BJ (cell line): ENCODE results near the gene EML6. TPM values are rescaled to one million over a fixed set of nuclear protein-coding genes. Genes with fewer than 3 reads are reported as not detected.

Experiments used
- CTCF ChIA-PET: fragments of 350-600 bp; formaldehyde crosslinking; extraction: SDS; loops from one replicate; lab custom pipeline; 2021; ENCODE audit warnings: antibody characterized with exemption, inconsistent platforms; lab: Yijun Ruan, JAX
- POLR2A ChIA-PET: fragments of 300-600 bp; sonication (Branson Sonifier 250); formaldehyde crosslinking; extraction: SDS; loops from one replicate; lab custom pipeline; 2021; ENCODE audit warnings: antibody characterized with exemption; lab: Charles Lee
- DNase-seq: peaks from one replicate; pipeline ENCODE4 v3.0.0-alpha.2; 2011; ENCODE audit warnings: low read depth
- H3K27me3 ChIP-seq: 2 replicates; pipeline ENCODE4 v1.6.0; 2011; ENCODE audit warnings: low read length; ENCODE audit not compliant: control insufficient read depth, insufficient read depth
- H3K36me3 ChIP-seq: 2 replicates; pipeline ENCODE4 v1.5.1; 2011; ENCODE audit warnings: low read length; ENCODE audit not compliant: control insufficient read depth, insufficient read depth
- H3K4me3 ChIP-seq: 2 replicates; pipeline ENCODE4 v1.5.1; 2011; ENCODE audit warnings: low read depth, mild to moderate bottlenecking, control low read depth, low read length
- polyA plus RNA-seq: library from polyadenylated mRNA; depleted of rRNA; stranded (reverse); fragments of >200 nt; gene quantifications from 2 replicates; pipeline ENCODE4 v1.2.3, GENCODE V29; 2011
- TF ChIP-seq, protein P1 (sequence below): IDR thresholded peaks from 2 replicates; pipeline ENCODE4 v1.5.1; 2011; ENCODE audit warnings: low read depth, mild to moderate bottlenecking, control low read depth, inconsistent platforms, low read length, moderate library complexity; ENCODE audit not compliant: insufficient read depth

Gene EML6
- polyA plus RNA-seq, 1 experiment, result 0.18 TPM

DNA sequence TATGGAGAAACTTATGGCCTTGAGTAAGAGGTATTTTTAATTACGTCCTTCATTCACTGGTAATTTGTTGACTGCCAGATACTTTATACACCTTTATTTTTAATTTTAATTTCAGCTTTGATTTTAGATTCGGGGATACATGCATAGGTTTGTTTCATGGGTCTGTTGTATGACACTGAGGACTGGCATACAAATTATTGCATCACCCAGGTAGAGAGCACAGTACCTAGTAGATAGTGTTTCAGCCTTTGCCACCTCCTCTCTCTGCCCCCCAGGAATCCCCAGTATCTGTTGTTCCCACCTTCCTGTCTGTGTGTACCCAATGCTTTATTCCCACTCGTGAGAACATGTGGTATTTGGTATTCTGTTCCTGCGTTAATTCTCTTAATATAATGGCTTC is 188.8 kb downstream of the EML6 start:
- CTCF ChIA-PET, result interaction anchor here (1.4 kb wide), 1 partner anchor 13 kb away, joined by 3 read pairs; no protein-coding TSS in a partner anchor
- Histone ChIP-seq H3K4me3 (no peak overlapping the region), H3K36me3 (no peaks in the 10 kb centered on the region), H3K27me3 (no peaks in the 10 kb centered on the region)
- TF ChIP-seq, protein P1, sequence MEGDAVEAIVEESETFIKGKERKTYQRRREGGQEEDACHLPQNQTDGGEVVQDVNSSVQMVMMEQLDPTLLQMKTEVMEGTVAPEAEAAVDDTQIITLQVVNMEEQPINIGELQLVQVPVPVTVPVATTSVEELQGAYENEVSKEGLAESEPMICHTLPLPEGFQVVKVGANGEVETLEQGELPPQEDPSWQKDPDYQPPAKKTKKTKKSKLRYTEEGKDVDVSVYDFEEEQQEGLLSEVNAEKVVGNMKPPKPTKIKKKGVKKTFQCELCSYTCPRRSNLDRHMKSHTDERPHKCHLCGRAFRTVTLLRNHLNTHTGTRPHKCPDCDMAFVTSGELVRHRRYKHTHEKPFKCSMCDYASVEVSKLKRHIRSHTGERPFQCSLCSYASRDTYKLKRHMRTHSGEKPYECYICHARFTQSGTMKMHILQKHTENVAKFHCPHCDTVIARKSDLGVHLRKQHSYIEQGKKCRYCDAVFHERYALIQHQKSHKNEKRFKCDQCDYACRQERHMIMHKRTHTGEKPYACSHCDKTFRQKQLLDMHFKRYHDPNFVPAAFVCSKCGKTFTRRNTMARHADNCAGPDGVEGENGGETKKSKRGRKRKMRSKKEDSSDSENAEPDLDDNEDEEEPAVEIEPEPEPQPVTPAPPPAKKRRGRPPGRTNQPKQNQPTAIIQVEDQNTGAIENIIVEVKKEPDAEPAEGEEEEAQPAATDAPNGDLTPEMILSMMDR, result no peak
- POLR2A ChIA-PET, result no interaction called here
- no peak for DNase-seq

DNA sequence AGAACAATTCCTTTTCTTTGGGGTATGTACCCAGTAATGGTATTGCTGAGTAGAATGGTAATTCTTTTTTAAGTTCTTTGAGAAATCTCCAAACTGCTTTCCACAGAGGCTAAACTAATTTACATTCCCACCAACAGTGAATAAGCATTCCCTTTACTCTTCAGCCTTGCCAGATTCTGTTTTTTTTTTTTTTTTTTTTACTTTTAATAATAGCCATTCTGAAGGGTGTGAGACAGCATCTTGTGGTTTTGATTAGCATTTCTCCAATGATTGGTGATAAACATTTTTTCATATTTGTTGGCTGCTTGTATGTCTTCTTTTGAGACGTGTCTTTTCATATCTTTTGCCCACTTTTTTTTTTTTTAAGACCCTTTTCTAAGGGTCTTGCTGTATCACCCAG is 189.4 kb downstream of the EML6 start:
- ChIA-PET POLR2A (no interaction called here), CTCF (interaction anchor here (1.4 kb wide), 1 partner anchor 13 kb away, joined by 3 read pairs; no protein-coding TSS in a partner anchor)
- Histone ChIP-seq H3K36me3 (no peaks in the 10 kb centered on the region), H3K27me3 (no peaks in the 10 kb centered on the region), H3K4me3 (no peak overlapping the region)
- no peak for DNase-seq
- TF ChIP-seq, protein P1, result no peak

DNA sequence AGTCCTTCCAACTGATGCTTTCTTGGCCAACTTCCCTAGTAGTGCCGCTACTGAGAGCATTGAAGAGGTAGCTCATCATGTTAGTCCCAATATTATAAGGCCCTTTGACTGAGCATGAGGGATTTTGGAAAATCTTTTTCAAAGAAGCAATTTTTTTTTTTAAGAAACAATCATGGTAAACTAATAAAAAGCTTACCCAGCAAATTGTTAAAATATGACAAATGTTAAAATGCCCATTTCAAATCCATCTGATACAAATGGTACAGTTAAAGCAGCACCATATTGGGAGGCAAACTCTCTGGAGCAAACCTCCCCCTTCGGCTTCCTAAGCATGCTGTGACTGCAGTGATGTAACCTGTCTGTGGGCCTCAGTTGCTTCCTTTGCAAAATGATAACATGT is 191.2 kb downstream of the EML6 start:
- CTCF ChIA-PET, result interaction anchor here (0.8 to 1.1 kb wide), 2 partner anchors 13 to 101 kb away, joined by 3 read pairs; no protein-coding TSS in a partner anchor

DNA sequence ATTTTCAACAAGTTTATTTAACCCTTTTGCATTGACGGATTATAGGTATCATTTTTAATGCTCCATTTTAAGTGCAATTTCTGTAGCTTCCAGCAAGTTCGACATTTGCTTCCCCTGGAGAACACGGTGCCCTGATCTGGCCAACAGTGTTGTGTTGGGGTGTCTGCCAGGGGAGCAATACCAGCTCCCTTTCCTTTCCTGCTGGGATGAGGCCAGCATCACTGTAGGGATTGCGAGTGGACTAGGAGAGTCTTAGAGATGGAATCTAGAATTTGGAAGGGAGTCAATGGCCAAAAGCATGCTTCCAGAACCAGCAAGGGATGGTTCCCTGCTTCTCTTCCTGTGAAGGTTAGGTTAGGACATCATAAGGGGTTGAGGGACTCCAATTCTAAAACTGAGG is 191.6 kb downstream of the EML6 start:
- Histone ChIP-seq H3K36me3 (no peaks in the 10 kb centered on the region), H3K27me3 (no peaks in the 10 kb centered on the region), H3K4me3 (no peak overlapping the region)
- CTCF ChIA-PET, result interaction anchor here (0.8 to 1.1 kb wide), 2 partner anchors 12 to 101 kb away, joined by 3 read pairs; no protein-coding TSS in a partner anchor
- TF ChIP-seq, protein P1, result no peak
- DNase-seq, result no peak
- POLR2A ChIA-PET, result no interaction called here

More for the DNA sequence above, 191.2 kb downstream of the EML6 start:
- no peak for DNase-seq
- Histone ChIP-seq H3K4me3 (no peak overlapping the region), H3K36me3 (no peaks in the 10 kb centered on the region), H3K27me3 (no peaks in the 10 kb centered on the region)
- POLR2A ChIA-PET, result no interaction called here
- TF ChIP-seq, protein P1, result no peak

DNA sequence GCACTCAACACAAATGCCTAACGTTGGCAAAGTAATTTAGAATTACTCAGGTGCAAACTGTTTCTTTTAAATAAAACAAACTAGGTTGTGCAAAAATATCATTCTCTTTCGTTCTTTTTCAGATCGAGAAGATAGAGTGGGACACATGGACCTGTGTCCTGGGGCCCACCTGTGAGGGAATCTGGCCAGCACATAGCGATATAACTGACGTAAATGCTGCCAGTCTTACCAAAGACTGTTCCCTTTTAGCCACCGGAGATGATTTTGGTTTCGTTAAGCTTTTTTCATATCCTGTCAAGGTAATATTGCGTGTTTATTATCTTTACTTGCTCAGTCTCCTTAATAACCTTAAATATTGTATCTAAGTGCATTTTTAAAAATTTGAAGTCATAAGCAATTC is 193.2 kb downstream of the EML6 start:
- POLR2A ChIA-PET, result no interaction called here
- CTCF ChIA-PET, result no interaction called here
- TF ChIP-seq, protein P1, result no peak

More for the DNA sequence above, 193.2 kb downstream of the EML6 start:
- Histone ChIP-seq H3K36me3 (no peaks in the 10 kb centered on the region), H3K4me3 (no peak overlapping the region), H3K27me3 (no peaks in the 10 kb centered on the region)
- DNase-seq, result no peak
